HCT116 (cell line): ENCODE data around the gene HMGB1.

ENCODE experiments used
- EZH2phosphoT487 ChIP-seq: fragments of 200-600 bp; IDR thresholded peaks from 2 replicates; pipeline ENCODE4 v1.6.1; 2018; ENCODE audit warnings: antibody characterized with exemption, borderline replicate concordance
- RAD21 ChIP-seq: IDR thresholded peaks from 2 replicates; pipeline ENCODE4 v1.6.1; 2012; ENCODE audit warnings: low read depth, mild to moderate bottlenecking
- ZFX ChIP-seq: fragments of 450-650 bp; IDR thresholded peaks from 2 replicates; pipeline ENCODE4 v1.6.1; 2017

DNA sequence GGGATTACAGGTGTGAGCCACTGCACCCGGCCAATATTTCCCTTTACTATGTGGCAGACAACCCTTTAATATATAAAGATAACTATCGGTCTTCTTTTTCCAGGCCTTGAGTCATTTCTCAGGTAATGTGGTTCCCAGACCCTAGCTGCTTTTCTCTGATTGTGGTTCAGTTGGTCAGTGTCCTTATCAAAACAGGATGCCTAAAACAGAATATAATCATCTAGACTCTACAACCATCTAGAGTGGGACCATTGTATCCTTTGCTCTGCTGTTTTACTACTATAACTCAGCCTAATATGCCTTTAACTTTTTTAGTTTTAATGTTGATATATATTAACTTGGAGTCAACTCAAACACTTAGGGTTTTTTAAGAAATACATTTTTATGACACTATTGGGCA, 30.0 kb upstream of the HMGB1 start:
- no peak for TF ChIP-seq ZFX
- no peak for TF ChIP-seq RAD21
- TF ChIP-seq EZH2phosphoT487: no peak
